ENCODE results near the gene PRSS36. TPM values are rescaled to one million over a fixed set of nuclear protein-coding genes. Genes with fewer than 3 reads are reported as not detected.
"Not testable (repeated sequence)": the region's sequence is repeated elsewhere in the genome, so short reads cannot be mapped to it uniquely, and the experiment has no call there.

Gene PRSS36
- total and polyA plus RNA-seq, 7 donors, result 0.83 to 10.2 (median 4.7) TPM

GRCh38 chr16:31143011-31143693, 6.7 kb downstream of the PRSS36 start:
- Histone ChIP-seq H3K27ac (peak overlapping the region; percentile 79 to 83 (median 80)), H3K4me1 (peaks cover 0 to 22% (median 17%) of the 10 kb centered on the region in 4 donors), H3K27me3 (peaks cover 3 to 19% (median 7%) of the 10 kb centered on the region in 3 donors), H3K4me3 (peak overlapping the region; percentile 4 to 59 (median 49)), H3K9me3 (no peaks in the 10 kb centered on the region), H3K36me3 (no peaks in the 10 kb centered on the region)
- peak; percentile 77 for DNase-seq
- TF ChIP-seq EP300 (IDR thresholded peaks at IDR 0.05) (no peak), POLR2A (IDR thresholded peaks at IDR 0.05) (no peak), POLR2AphosphoS5 (IDR thresholded peaks at IDR 0.05) (no peak), CTCF (IDR thresholded peaks at IDR 0.05) (no peak)
- 73% methylated on average over 22 of the region's 22 CpGs for WGBS, 2 donors
- intact Hi-C loops (cut with DNase I), result loop anchor here (2.0 to 5.0 kb wide), 5 partner anchors 36 to 314 kb away; partner anchors contain the start of genes ARMC5, BCKDK and STX4

GRCh38 chr16:31142109-31143010, 7.5 kb downstream of the PRSS36 start:
- 6% methylated on average over 89 of the region's 89 CpGs for WGBS, 2 donors
- Histone ChIP-seq H3K27ac (peak overlapping the region; percentile 79 to 83 (median 80)), H3K4me3 (peak overlapping the region; percentile 4 to 59 (median 49)), H3K9me3 (no peaks in the 10 kb centered on the region), H3K27me3 (peaks cover 0 to 12% (median 0%) of the 10 kb centered on the region in 3 donors), H3K4me1 (peaks cover 0 to 20% (median 17%) of the 10 kb centered on the region in 4 donors), H3K36me3 (no peaks in the 10 kb centered on the region)
- DNase-seq, result peak; percentile 99
- intact Hi-C loops (cut with DNase I), result loop anchor here (1.0 to 5.0 kb wide), 7 partner anchors 24 to 315 kb away; partner anchors contain the start of genes ARMC5, BCKDK, FUS and STX4
- TF ChIP-seq EP300 (IDR thresholded peaks at IDR 0.05) (peak in 1 of 4 donors; percentile 36), CTCF (IDR thresholded peaks at IDR 0.05) (peak; percentile 84 to 97 (median 92)), POLR2AphosphoS5 (IDR thresholded peaks at IDR 0.05) (peak in 3 of 4 donors; percentile 39 to 69 (median 51)), POLR2A (IDR thresholded peaks at IDR 0.05) (no peak)

- WGBS, 2 donors, result 27 to 40% methylated on average over 10 of the region's 10 CpGs
- peaks cover 0 to 4% (median 0%) of the 10 kb centered on the region in 3 donors for H3K27me3 ChIP-seq
- DNase-seq, result peak; percentile 77
- intact Hi-C loops (cut with DNase I), result loop anchor here (1.0 to 5.0 kb wide), 7 partner anchors 23 to 316 kb away; partner anchors contain the start of genes ARMC5, BCKDK, FUS and STX4
- peak overlapping the region in 3 of 4 donors; percentile 21 to 59 (median 51) for H3K4me3 ChIP-seq
- no peak for TF ChIP-seq POLR2AphosphoS5 (IDR thresholded peaks at IDR 0.05)
- no peak for TF ChIP-seq POLR2A (IDR thresholded peaks at IDR 0.05)
- TF ChIP-seq EP300 (IDR thresholded peaks at IDR 0.05), result no peak
- TF ChIP-seq CTCF (IDR thresholded peaks at IDR 0.05), result no peak
- no peaks in the 10 kb centered on the region for H3K36me3 ChIP-seq
- peaks cover 0 to 20% (median 17%) of the 10 kb centered on the region in 4 donors for H3K4me1 ChIP-seq
- peak overlapping the region; percentile 79 to 83 (median 80) for H3K27ac ChIP-seq
- no peaks in the 10 kb centered on the region for H3K9me3 ChIP-seq
Observed at GRCh38 chr16:31141489-31142108, 8.3 kb downstream of the PRSS36 start.

GRCh38 chr16:31141071-31141469, 8.8 kb downstream of the PRSS36 start:
- Histone ChIP-seq H3K27ac (peak overlapping the region; percentile 79 to 83 (median 80)), H3K4me1 (peaks cover 0 to 20% (median 17%) of the 10 kb centered on the region in 4 donors)
- not testable (repeated sequence) for H3K4me3 ChIP-seq, H3K27me3 ChIP-seq, H3K36me3 ChIP-seq, H3K9me3 ChIP-seq, DNase-seq
- intact Hi-C loops (cut with DNase I), result loop anchor here (5.0 kb wide), 3 partner anchors 34 to 316 kb away; partner anchors contain the start of genes ARMC5 and BCKDK
- 90 to 95% methylated on average over 9 of the region's 9 CpGs for WGBS, 2 donors

All from sigmoid colon (tissue), 7 donors.